Measurements from ENCODE around the gene EZH2.

- TF ChIP-seq CREB5 (CRISPR knock-in tag; IDR thresholded peaks at IDR 0.05; ENCODE audit: low read depth) (no peak), ZNF8 (CRISPR knock-in tag; IDR thresholded peaks at IDR 0.05) (no peak), GLIS3 (CRISPR knock-in tag; IDR thresholded peaks at IDR 0.05) (no peak)
These were observed 77.9 kb downstream of the EZH2 start for GRCh38 chr7:148806187-148806586.

Measured in SK-N-SH treated with all-trans-retinoic acid at 6 μM for 48 hours (cell line).